ENCODE data around the gene BANK1.

- TF ChIP-seq CTCF (IDR thresholded peaks at IDR 0.05) (no peak), EZH2 (IDR thresholded peaks at IDR 0.05; ENCODE audit: borderline replicate concordance, insufficient read depth, low read depth, low read length, poor library complexity, severe bottlenecking) (no peak)
These were observed 81.6 kb downstream of the BANK1 start for GRCh38 chr4:101871962-101872676.

Data from B cell (primary cell).